Measurements from ENCODE around the gene PTF1A.
A peak's percentile ranks its signal among the peaks of the same experiment; 100 is the strongest.

Gene PTF1A

DNA sequence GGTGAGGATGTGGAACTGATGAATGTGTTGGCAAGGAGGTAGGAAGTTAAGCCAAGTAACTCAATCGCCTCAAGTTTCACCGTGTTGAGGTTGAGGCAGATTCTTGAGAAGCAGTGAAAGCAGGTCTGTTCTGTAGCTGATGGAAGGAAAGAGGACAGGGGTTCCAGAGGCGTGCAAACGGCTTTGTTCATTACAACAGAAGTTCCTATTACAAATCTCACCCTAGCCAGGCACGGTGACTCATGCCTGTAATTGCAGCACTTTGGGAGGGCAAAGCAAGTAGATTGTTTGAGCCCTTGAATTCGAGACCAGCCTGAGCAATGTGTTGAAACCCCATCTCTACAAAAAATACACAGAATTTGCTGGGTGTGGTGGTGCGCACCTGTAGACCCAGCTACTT is 36.9 kb upstream of the PTF1A start:
- TF ChIP-seq, protein P1, sequence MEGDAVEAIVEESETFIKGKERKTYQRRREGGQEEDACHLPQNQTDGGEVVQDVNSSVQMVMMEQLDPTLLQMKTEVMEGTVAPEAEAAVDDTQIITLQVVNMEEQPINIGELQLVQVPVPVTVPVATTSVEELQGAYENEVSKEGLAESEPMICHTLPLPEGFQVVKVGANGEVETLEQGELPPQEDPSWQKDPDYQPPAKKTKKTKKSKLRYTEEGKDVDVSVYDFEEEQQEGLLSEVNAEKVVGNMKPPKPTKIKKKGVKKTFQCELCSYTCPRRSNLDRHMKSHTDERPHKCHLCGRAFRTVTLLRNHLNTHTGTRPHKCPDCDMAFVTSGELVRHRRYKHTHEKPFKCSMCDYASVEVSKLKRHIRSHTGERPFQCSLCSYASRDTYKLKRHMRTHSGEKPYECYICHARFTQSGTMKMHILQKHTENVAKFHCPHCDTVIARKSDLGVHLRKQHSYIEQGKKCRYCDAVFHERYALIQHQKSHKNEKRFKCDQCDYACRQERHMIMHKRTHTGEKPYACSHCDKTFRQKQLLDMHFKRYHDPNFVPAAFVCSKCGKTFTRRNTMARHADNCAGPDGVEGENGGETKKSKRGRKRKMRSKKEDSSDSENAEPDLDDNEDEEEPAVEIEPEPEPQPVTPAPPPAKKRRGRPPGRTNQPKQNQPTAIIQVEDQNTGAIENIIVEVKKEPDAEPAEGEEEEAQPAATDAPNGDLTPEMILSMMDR (IDR thresholded peaks at IDR 0.05; ENCODE audit: low read depth, low read length): no peak
- H3K4me3 ChIP-seq (ENCODE audit: low read depth, low read length): no peak overlapping the region

DNA sequence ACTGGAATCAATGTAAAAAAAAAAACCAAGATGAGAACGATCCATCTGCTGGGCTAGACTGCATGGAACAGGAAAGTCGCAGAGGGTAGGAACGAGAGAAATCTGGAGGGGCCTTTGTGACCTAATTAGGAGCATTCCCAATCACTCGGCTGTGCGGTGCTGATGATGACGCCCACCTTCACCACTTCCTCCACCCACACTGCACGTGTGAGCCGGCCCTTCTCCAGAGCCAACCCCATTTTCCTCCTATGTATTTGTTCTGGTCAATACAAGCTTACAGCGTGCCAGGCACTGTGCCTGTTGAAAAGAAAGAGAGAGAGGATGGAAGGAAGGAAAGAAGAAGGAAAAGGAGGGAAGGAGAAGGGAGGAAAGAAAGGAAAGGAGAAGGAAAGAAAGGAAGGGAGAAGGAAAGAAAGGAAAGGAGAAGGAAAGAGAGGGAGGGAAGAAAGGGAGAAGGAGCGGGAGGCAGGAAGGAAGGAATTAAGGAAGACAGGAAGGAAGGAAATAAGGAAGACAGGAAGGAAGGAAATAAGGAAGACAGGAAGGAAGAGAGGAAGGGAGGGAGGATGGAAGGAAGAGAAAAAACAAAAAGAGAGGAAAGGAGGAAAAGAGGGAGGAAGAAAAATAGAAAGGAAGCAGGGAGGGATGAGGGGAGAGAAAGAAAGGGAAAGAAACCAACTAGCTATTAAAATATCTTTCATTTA is 35.5 kb upstream of the PTF1A start:
- TF ChIP-seq, protein P1 (IDR thresholded peaks at IDR 0.05; ENCODE audit: low read depth, low read length): no peak
- H3K4me3 ChIP-seq (ENCODE audit: low read depth, low read length): no peak overlapping the region

DNA sequence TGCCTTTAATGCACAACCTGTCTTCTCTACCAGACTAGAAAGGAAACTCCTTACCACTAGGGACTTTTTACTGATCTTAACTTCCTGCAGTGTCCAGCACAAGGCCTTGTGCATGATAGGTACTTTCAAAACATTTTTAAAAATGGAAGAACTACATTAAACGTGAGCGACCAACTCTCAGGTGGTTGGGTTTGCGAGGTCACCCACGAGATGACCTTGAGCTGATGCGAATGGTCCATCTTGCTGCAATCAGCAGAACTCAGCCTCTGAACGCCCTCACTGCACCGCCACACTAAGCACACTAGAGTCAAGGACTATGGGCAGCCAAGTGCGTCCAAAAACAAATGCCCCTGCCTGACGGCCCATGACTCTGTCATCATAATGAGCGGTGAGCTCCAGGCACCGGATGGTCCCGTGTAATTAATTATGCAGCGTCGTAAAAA is 34.9 kb upstream of the PTF1A start:
- H3K4me3 ChIP-seq (ENCODE audit: low read depth, low read length): no peak overlapping the region

DNA sequence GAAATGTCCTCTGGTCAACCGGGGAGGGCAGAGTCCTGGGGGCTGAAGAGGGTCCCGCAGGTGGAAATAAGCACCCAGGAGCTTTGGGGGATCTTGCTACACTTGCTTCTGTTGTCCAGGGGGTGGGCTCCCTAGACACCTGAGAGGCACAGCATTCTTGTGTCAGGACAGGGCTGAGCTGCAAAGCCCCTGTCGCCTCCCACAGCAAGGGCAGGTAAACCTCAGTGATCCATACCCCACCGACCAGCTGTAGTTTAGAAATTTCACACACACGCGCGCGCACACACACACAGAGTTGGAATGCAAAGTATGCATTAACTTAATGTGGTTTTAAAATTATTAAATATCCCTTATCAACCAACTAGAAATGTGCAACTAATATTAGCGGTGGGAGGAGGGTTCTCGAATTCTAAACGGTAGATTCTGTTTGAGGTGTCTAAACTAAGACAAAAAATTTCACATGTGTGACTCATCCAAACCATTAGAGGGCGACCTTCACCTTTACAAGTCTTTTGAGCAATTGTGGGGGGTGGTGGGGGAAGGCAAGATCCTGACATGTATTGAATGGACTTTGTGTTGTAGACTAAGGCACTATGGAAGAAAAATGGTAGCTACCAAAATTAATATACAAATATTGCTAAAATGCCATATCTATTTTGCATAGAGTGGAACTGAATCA is 34.3 kb upstream of the PTF1A start:
- TF ChIP-seq, protein P1 (IDR thresholded peaks at IDR 0.05; ENCODE audit: low read depth, low read length): no peak
- H3K4me3 ChIP-seq (ENCODE audit: low read depth, low read length): no peak overlapping the region

More for the DNA sequence above, 34.9 kb upstream of the PTF1A start:
- TF ChIP-seq, protein P1 (IDR thresholded peaks at IDR 0.05; ENCODE audit: low read depth, low read length): no peak

DNA sequence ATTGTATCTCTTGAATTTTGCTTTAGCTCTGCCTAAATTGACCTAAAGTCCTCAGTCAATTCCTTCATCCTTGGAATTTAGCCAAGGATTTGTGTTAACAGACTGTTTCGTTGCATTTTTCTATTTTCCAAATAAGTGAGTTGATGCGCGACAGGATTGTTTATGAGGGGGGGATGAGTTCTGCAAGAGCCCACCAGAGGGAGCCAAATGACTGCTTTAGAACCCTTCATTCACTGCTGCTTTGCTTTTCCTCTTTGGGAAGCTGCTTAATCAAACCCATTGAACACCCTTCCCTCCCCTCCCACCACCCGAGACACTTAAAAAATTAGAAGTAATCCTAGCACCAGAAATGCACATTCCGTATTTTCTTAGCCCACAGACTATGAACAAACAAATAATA is 33.7 kb upstream of the PTF1A start:
- H3K4me3 ChIP-seq (ENCODE audit: low read depth, low read length): no peak overlapping the region
- TF ChIP-seq, protein P1 (IDR thresholded peaks at IDR 0.05; ENCODE audit: low read depth, low read length): peak; percentile 87

DNA sequence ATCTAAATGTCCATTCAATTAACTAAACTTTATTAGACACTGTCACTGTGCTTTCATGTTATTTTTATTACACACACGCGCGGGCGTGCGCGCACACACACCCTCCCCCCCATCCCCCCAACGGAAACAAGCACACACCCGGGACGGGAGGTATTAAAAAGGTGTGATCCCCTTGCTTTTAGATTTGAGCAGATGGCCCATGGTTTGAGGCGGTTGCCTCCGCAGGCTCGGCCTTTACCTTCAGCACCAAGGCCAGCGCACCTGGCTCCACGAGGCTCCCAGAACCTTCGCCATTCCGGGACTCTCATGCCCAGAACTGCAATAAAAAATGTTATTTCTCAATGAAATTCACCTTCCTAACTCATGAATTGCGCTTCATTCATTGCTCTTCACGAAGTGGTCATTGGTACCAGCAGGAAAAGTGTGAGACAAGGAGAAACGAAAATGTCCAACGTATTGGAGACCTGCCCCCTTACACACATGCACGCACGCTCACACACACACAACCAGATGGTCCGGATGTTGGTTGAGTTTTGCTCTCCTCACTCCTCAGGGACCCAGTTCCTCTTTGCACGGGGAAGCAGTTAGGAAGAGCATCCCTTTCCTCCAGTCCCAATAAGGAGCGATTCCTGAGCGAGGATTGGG is 20.8 kb upstream of the PTF1A start:
- TF ChIP-seq, protein P1 (IDR thresholded peaks at IDR 0.05; ENCODE audit: low read depth, low read length): no peak
- no peak overlapping the region for H3K4me3 ChIP-seq (ENCODE audit: low read depth, low read length)

All from WI38 (cell line).